OCI-LY3 (cell line): Measurements from ENCODE around the gene MPPED1.

Experiments
- CTCF ChIP-seq: fragments of 200-600, 300-600 bp; sonication (generic); IDR thresholded peaks from 2 replicates; pipeline ENCODE4 v1.5.1; 2014; ENCODE audit warnings: antibody characterized with exemption, low read length, low read depth
- EZH2phosphoT487 ChIP-seq: fragments of 200-600 bp; shearing (Covaris generic); IDR thresholded peaks from 2 replicates; pipeline ENCODE4 v1.6.1; 2018; ENCODE audit warnings: antibody characterized with exemption, mixed run types, low read depth

- no peak for TF ChIP-seq CTCF
- no peak for TF ChIP-seq EZH2phosphoT487
Measured at GRCh38 chr22:43542681-43543521, 131.1 kb downstream of the MPPED1 start.
